Activated naive CD8-positive, alpha-beta T cell (primary cell): Measurements from ENCODE around the gene KRTAP5-9.
"Not testable (repeated sequence)": the region's sequence is repeated elsewhere in the genome, so short reads cannot be mapped to it uniquely, and the experiment has no call there.

Source experiments
- H3K27ac Mint-ChIP-seq: one replicate; pipeline ENCODE4 v1.8.0; 2021; ENCODE audit warnings: mixed read lengths
- H3K27me3 Mint-ChIP-seq: one replicate; pipeline ENCODE4 v1.8.0; 2021; ENCODE audit warnings: mixed read lengths
- H3K36me3 Mint-ChIP-seq: one replicate; pipeline ENCODE4 v1.8.0; 2021; ENCODE audit warnings: mixed read lengths
- H3K4me1 Mint-ChIP-seq: one replicate; pipeline ENCODE4 v1.8.0; 2021; ENCODE audit warnings: low read depth, mixed read lengths
- H3K4me3 Mint-ChIP-seq: one replicate; pipeline ENCODE4 v1.8.0; 2021; ENCODE audit warnings: mild to moderate bottlenecking, mixed read lengths
- H3K9me3 Mint-ChIP-seq: one replicate; pipeline ENCODE4 v1.8.0; 2021; ENCODE audit warnings: low read depth, mixed read lengths

KRTAP5-9 gene

DNA sequence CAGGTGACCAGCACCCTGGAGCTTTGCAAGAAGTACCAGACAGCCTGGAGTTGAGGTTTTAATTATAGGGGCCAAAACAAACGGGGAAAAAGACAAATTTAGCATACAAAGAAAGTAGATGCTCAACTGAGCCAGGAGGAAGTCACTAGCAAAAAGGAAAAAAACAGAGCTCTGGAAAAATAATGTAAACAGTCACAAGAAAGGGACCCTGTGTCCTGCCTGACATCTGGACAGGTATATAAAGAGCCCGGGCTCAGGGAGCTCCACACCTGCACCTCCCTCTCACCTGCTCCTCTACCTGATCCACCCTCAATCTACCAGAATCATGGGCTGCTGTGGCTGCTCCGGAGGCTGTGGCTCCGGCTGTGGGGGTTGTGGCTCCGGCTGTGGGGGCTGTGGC is 17.0 kb downstream of the KRTAP5-9 start, which contains the start of gene KRTAP5-10:
KRTAP5-10 (plus strand) TSS at position 301 of the 400 bp plus-strand sequence; CDS start at position 326, 25 bp downstream.
- Mint-ChIP-seq H3K4me3 (no peak within 1 kb of the TSS), H3K27me3 (peaks cover 25% of the 10 kb centered on the region), H3K4me1 (no peaks in the 10 kb centered on the region), H3K27ac (no peak within 1 kb of the TSS), H3K36me3 (no peaks in the 10 kb centered on the region), H3K9me3 (no peaks in the 10 kb centered on the region)

DNA sequence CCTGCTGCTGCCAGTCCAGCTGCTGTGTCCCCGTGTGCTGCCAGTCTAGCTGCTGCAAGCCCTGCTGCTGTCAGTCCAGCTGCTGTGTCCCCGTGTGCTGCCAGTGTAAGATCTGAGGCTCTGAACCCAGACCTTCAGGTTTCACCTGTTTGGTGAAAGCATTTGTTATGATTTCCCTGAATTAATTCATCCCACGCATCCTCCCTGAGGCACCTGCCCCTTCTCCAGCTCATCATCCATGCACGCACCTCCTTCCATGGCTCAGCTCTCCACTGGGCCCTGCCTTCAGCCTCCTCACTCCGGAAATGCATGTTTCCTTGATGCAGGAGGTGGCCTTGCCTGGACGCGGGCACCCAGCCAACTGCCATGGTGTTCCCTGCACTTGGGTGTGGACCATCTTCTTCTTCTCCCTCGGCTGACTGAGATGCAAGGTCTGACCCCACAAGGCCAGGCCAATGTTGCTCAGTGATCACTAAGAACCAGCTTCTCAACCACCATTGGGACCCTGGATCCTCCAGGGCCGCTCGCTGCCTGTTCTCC is 17.9 kb downstream of the KRTAP5-9 start:
- Mint-ChIP-seq H3K27me3 (peaks cover 25% of the 10 kb centered on the region), H3K4me1 (no peaks in the 10 kb centered on the region), H3K36me3 (no peaks in the 10 kb centered on the region), H3K4me3 (no peak overlapping the region), H3K9me3 (no peaks in the 10 kb centered on the region), H3K27ac (no peak overlapping the region)

DNA sequence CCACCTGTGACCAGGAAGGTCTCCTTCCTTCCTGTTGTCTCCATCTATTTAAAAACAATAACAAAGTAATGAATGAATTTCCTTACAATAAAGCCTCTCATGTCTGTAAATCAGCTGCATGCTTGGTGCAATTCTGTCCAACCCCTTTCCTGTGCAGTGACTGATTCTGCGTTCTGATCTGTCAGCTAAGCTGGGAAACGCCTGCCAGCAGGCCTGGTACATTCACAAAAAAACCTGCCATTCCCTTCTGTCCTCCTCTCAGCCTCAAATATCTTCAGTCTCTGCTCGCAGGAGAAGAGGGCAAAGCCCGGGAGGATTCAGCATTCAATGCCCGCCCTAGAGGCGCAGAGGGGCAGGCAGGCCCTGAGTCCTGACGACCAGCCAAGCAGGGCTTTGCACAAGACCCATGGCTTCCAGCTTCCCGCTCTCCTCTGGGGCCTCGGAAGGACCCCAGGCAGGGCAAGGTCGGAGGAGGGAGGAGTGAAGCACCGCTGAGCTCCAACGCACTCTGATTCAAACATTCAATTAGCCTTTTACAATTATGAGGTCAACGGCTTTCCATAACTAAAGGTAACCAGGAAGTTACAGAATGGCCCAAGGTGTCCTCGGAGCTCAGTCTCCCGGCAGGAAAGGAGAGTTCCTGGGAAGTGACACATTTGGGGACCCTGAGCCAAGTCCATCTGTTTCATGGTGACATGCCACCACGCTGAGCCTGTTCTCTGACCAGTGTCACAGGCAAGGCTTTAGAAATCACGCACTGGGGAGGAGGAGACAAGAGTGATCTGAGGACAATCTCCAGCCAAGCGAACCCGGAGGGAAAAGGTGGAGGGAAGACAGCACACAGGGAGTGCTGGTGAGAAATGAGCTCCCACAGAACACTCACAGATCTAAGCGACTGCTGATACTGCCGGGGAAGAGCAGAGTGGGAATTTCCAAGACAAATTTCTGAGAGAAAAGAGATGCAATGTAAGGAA is 18.7 kb downstream of the KRTAP5-9 start:
- not testable (repeated sequence) for H3K27ac Mint-ChIP-seq, H3K4me3 Mint-ChIP-seq, H3K36me3 Mint-ChIP-seq, H3K4me1 Mint-ChIP-seq, H3K9me3 Mint-ChIP-seq
- peaks cover 23% of the 10 kb centered on the region for H3K27me3 Mint-ChIP-seq

DNA sequence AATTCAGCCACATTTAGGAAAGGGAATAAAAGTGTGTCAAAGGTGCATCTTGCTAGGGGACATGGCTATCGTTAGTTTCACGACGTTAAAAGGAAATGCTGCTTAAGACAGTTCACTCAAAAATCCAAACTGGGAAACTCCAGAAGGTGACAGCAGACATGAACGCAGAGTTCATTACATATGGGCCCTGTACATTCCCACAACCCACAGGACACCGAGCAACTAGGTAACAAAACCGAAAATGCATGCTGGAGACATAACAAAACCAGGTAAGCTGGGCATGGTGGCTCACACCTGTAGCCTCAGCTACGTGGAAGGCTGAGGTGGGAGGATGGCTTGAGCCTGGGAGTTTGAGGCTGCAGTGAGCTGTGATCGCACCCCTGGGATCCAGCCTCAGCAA is 19.4 kb downstream of the KRTAP5-9 start:
- H3K27ac Mint-ChIP-seq, H3K4me1 Mint-ChIP-seq, H3K9me3 Mint-ChIP-seq, H3K4me3 Mint-ChIP-seq, H3K36me3 Mint-ChIP-seq: not testable (repeated sequence)
- peaks cover 22% of the 10 kb centered on the region for H3K27me3 Mint-ChIP-seq

DNA sequence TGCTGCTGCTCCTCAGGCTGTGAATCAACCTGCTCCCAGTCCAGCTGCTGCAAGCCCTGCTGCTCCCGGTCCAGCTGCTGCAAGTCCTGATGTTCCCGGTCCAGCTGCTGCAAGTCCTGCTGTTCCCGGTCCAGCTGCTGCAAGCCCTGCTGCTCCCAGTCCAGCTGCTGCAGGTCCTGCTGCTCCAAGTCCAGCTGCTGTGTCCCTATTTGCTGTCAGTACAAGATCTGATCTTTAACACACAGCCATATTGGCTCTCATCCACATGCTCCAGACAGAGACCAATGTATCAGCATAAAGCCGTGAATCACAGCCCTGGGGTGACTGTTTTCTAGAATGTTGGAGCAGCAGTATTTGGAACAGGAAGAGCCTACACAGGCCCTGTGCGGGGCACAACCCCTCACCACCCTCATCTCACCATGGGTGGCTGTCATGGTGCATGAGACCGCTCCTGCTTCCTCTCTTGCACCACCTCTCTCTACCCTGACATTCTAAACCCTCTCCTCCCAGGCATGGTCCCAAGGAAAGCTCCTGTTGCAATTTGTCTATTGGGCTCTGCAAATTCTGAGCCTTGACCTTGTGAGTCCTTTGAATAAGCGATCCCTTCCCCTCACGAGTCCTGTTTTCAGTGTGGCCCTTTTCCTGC is 20.6 kb downstream of the KRTAP5-9 start:
- Mint-ChIP-seq H3K27ac (no peak overlapping the region), H3K4me3 (no peak overlapping the region), H3K4me1 (no peaks in the 10 kb centered on the region), H3K9me3 (no peaks in the 10 kb centered on the region), H3K27me3 (peaks cover 14% of the 10 kb centered on the region), H3K36me3 (no peaks in the 10 kb centered on the region)

DNA sequence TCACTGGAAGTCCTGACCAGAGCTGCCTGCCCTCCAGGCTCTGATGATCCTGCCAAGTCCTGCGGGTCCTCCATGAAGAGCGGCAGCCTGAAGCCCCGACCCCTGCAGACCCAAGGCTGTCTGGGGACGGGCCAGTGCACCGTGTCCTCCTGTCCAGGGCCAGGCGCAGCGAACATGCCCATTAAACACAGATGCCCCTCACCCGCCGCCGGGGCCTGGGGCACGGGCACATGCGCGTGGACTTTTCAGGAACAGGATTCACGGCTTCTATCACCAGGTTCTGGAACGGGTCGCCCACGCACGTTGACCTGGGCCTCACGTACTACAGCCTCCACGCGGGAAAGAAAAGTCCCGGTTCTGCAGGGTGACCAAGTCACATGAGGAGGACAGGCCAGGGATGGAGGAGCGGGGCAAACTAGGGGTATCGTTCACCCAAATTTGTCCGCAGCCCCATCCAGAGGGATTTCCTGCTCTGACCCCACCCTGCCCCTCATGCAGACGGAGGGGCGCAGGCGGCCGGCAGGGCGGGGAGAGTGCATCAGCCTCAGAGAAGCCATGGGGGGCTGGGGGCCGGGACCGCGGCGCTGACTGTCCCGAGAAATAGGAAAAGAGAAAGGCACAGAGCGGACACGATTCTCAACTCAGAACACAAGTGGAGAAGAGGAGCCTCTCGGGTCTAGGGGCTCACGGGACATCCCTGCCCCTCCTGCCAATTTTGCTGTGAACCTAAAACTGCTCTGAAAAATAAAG is 23.1 kb downstream of the KRTAP5-9 start:
- H3K4me1 Mint-ChIP-seq, H3K4me3 Mint-ChIP-seq, H3K9me3 Mint-ChIP-seq, H3K36me3 Mint-ChIP-seq, H3K27ac Mint-ChIP-seq, H3K27me3 Mint-ChIP-seq: not testable (repeated sequence)

DNA sequence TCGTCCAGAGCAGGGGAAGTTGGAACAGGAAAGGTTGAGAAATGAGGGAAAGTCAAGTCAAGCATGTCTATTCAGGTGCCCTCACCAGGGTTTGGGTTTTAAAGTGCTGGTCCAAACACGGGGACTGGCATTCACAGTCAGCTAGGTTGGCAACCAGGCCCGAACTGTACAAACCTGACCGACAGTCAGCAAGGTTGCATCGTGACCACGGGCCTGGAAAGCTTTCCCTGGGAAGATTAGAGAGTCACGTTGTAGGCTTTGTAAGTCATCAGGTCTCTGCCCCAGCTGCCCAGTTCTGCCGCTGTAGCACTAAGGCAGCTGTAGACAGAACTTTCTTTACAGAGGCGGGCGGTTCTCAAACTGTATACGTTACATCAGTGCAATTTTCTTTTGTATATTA is 24.6 kb downstream of the KRTAP5-9 start:
- Mint-ChIP-seq H3K9me3 (no peaks in the 10 kb centered on the region), H3K27me3 (peaks cover 5% of the 10 kb centered on the region), H3K27ac (no peak overlapping the region), H3K4me3 (no peak overlapping the region), H3K4me1 (no peaks in the 10 kb centered on the region), H3K36me3 (no peaks in the 10 kb centered on the region)

DNA sequence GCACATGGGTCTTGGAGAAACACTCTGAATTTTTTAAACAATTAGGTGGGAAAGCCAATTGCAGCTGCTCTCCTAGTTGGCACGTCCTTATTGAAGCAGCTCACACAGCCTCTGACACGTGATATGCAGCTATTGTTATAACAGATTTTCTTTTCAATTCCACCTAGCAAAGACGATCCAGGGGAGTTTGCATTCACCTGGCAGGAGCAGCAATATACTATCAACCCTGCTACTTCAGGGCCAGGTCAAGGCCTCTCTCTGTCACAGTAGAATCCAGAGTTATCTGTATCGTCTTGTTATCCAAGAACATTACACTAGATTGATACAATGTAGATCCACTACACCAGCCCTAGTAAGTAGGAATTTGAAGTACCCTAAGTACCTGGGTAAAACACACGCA is 26.2 kb downstream of the KRTAP5-9 start:
- Mint-ChIP-seq H3K4me1 (no peaks in the 10 kb centered on the region), H3K4me3 (no peak overlapping the region), H3K27ac (no peak overlapping the region), H3K27me3 (peaks cover 5% of the 10 kb centered on the region), H3K9me3 (no peaks in the 10 kb centered on the region), H3K36me3 (no peaks in the 10 kb centered on the region)

DNA sequence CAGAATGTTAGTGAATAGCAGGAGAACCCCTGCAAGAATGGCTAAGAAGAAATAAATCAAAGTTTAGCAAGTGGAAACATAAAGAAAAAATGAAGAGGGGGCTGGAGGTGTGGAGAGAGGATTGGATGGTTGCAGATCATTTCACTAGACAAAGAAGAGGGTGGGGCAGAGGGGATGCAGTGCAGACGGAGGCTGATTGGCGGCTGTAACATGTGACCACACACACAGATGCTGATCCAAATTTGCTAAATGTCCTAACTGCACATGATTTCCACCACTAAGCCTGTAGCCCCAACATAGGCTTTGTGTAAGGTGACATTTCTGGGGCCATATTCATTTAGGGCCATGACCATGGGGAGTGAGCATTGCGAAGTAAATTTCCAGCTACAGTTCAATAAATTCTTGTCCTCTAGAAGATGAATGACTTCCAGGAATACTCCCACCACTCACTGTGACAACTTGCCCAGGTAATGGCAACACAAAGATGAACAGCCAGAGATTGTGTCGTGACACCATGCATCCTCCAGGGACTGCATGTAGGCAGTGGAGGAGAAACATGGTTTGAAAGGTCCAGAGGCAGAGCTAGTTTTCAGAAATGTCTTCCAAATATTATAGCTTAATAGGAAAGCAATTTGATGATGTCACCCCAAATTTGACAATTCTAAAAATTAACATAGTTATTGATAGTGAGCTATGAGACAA is 27.7 kb downstream of the KRTAP5-9 start:
- H3K36me3 Mint-ChIP-seq, result no peaks in the 10 kb centered on the region
- no peak overlapping the region for H3K4me3 Mint-ChIP-seq
- H3K4me1 Mint-ChIP-seq, result peaks cover 3% of the 10 kb centered on the region
- H3K27ac Mint-ChIP-seq, result no peak overlapping the region
- H3K27me3 Mint-ChIP-seq, result peaks cover 4% of the 10 kb centered on the region
- H3K9me3 Mint-ChIP-seq, result no peaks in the 10 kb centered on the region

DNA sequence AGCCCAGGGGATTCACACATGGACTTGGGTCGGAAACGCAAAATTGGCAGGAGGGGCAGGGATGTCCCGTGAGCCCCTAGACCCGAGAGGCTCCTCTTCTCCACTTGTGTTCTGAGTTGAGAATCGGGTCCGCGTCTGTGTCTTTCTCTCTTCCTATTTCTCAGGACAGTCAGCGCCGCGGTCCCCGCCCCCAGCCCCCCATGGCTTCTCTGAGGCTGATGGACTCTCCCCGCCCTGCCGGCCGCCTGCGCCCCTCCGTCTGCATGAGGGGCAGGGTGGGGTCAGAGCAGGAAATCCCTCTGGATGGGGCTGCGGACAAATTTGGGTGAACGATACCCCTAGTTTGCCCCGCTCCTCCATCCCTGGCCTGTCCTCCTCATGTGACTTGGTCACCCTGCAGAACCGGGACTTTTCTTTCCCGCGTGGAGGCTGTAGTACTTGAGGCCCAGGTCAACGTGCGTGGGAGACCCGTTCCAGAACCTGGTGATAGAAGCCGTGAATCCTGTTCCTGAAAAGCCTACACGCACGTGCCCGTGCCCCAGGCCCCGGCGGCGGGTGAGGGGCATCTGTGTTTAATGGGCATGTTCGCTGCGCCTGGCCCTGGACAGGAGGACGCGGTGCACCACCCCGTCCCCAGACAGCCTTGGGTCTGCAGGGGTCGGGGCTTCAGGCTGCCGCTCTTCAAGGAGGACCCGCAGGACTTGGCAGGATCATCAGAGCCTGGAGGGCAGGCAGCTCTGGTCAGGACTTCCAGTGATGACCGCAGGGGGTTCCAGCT is 28.7 kb downstream of the KRTAP5-9 start:
- H3K27ac Mint-ChIP-seq, H3K9me3 Mint-ChIP-seq, H3K4me1 Mint-ChIP-seq, H3K27me3 Mint-ChIP-seq, H3K36me3 Mint-ChIP-seq, H3K4me3 Mint-ChIP-seq: not testable (repeated sequence)

DNA sequence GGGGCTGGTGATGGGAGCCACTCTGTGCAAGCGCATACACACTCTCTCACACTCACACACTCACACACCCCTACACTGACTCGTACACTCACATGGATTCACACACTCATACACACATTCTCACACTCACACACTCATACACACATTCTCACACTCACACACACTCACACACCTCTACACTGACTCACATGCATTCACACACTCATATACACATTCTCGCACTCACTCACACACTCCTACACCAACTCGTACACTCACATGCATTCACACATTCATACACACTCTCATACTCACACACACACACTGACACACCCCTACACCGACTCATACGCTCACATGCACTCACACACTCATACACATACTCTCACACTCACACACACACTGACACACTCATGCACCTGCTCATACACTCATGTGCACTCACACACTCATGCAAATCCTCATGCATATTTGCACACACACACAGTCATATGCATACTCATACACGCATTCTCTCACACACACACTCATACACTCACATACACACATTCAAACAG is 29.3 kb downstream of the KRTAP5-9 start:
- no peaks in the 10 kb centered on the region for H3K36me3 Mint-ChIP-seq
- no peak overlapping the region for H3K4me3 Mint-ChIP-seq
- no peaks in the 10 kb centered on the region for H3K9me3 Mint-ChIP-seq
- no peak overlapping the region for H3K27ac Mint-ChIP-seq
- peaks cover 3% of the 10 kb centered on the region for H3K4me1 Mint-ChIP-seq
- peaks cover 8% of the 10 kb centered on the region for H3K27me3 Mint-ChIP-seq

DNA sequence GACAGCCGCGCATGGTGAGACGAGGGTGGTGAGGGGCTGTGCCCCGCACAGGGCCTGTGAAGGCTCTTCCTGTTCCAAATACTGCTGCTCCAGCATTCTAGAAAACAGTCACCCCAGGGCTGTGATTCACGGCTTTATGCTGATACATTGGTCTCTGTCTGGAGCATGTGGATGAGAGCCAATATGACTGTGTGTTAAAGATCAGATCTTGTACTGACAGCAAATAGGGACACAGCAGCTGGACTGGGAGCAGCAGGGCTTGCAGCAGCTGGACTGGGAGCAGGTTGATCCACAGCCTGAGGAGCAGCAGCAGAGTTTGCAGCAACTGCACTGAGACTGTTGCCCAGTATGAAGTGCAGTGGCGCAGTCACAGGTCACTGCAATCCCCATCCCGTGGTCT is 31.3 kb downstream of the KRTAP5-9 start:
- not testable (repeated sequence) for H3K4me1 Mint-ChIP-seq, H3K27ac Mint-ChIP-seq, H3K4me3 Mint-ChIP-seq, H3K36me3 Mint-ChIP-seq, H3K9me3 Mint-ChIP-seq
- peaks cover 16% of the 10 kb centered on the region for H3K27me3 Mint-ChIP-seq

DNA sequence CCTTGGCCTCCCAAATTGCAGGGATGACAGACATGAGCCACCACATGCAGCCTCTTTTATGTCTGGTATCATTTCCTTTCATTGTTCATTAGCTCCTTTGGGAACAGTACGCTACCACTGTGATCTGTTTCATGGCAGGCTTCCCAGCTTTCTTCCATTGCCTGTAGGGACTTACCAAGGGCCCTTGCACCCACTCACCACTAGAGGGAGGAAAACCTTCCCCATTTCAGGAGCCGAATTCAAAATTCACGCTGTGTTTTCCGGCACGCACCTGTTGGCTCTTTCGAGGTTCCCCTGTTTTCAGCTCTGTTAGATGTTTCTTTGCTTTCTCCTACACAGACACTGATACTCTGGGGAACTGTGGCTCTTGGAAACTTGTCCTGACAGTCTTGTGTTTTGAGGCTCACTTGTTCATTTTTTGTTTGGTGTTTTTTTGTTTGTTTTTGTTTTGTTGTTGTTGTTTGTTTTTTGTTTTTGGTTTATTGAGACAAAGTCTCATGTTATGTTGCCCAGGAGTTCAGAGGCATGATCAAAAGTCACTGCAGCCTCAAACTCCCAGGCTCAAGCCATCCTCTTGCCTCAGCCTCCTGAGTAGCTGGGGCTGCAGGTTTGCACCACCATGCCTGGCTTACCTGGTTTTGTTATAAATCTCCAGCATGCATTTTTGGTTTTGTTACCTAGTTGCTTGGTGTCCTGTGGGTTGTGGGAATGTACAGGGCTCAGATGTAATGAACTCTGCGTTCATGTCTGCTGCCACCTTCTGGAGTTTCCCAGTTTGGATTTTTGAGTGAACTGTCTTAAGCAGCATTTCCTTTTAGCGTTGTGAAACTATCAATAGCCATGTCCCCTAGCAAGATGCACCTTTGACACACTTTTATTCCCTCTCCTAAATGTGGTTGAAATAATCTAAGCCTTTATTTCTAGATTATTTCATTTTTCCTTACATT is 32.1 kb downstream of the KRTAP5-9 start:
- Mint-ChIP-seq H3K9me3 (no peaks in the 10 kb centered on the region), H3K4me1 (peaks cover 3% of the 10 kb centered on the region), H3K27ac (no peak overlapping the region), H3K36me3 (no peaks in the 10 kb centered on the region), H3K4me3 (no peak overlapping the region), H3K27me3 (peaks cover 21% of the 10 kb centered on the region)
